ENCODE measurements around the gene LCLAT1. TPM values are rescaled to one million over a fixed set of nuclear protein-coding genes. Genes with fewer than 3 reads are reported as not detected.

Gene LCLAT1
- total RNA-seq, 1 donor from 2014 or later: 41.0 TPM

DNA sequence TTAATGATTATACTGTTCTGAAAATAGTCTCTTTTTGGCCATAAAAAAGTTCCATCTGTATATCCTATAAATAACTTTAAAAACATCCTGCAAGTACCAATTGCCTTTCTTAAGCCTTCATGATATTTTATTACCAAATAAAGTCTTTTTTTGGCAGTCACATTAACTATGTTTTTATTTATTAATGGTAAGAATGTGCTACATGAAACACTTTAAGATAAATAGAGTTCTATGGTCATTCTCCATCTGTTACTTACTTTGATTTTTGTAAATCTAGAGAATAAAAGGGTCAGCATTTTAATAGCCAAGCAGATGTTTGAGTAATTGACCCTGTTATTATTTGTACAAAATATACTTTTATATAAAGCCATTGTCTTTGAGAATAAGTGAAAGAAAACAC, 52.6 kb downstream of the LCLAT1 start:
- no peaks in the 10 kb centered on the region for H3K27me3 ChIP-seq (ENCODE audit: low read depth)
- no peak overlapping the region for H3K27ac ChIP-seq (replicated peaks)
- H3K36me3 ChIP-seq: peaks cover 10% of the 10 kb centered on the region
- TF ChIP-seq, protein P1, sequence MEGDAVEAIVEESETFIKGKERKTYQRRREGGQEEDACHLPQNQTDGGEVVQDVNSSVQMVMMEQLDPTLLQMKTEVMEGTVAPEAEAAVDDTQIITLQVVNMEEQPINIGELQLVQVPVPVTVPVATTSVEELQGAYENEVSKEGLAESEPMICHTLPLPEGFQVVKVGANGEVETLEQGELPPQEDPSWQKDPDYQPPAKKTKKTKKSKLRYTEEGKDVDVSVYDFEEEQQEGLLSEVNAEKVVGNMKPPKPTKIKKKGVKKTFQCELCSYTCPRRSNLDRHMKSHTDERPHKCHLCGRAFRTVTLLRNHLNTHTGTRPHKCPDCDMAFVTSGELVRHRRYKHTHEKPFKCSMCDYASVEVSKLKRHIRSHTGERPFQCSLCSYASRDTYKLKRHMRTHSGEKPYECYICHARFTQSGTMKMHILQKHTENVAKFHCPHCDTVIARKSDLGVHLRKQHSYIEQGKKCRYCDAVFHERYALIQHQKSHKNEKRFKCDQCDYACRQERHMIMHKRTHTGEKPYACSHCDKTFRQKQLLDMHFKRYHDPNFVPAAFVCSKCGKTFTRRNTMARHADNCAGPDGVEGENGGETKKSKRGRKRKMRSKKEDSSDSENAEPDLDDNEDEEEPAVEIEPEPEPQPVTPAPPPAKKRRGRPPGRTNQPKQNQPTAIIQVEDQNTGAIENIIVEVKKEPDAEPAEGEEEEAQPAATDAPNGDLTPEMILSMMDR (IDR thresholded peaks at IDR 0.05; ENCODE audit: borderline replicate concordance): no peak
- no peak for DNase-seq
- no peak overlapping the region for H3K4me3 ChIP-seq
- H3K9me3 ChIP-seq (replicated peaks): peaks cover 42% of the 10 kb centered on the region
- peaks cover 41% of the 10 kb centered on the region for H3K4me1 ChIP-seq
- intact Hi-C loops (cut with micrococcal nuclease): no loop called here

DNA sequence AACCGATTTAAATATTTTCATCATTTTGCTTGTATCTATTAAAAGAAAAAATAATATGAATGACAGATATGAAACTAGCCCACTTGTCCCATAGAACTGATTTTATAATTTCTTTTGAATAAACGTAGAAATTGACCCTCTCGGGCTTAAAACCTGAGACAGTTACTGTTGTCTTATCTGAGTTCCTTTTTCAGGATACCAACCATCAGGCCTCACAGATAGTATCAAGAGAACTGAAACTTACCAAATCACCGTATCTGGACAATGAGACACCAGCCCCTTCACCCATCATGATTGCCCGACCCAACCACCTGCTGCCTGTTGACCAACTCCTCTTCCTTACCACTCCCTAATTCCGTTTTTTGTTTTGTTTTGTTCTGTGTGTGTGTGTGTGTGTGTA, 53.7 kb downstream of the LCLAT1 start:
- intact Hi-C loops (cut with micrococcal nuclease): no loop called here
- H3K36me3 ChIP-seq: peaks cover 10% of the 10 kb centered on the region
- peaks cover 44% of the 10 kb centered on the region for H3K4me1 ChIP-seq
- DNase-seq: no peak
- no peaks in the 10 kb centered on the region for H3K27me3 ChIP-seq (ENCODE audit: low read depth)
- TF ChIP-seq, protein P1 (IDR thresholded peaks at IDR 0.05; ENCODE audit: borderline replicate concordance): no peak
- no peak overlapping the region for H3K27ac ChIP-seq (replicated peaks)
- peaks cover 42% of the 10 kb centered on the region for H3K9me3 ChIP-seq (replicated peaks)
- no peak overlapping the region for H3K4me3 ChIP-seq

DNA sequence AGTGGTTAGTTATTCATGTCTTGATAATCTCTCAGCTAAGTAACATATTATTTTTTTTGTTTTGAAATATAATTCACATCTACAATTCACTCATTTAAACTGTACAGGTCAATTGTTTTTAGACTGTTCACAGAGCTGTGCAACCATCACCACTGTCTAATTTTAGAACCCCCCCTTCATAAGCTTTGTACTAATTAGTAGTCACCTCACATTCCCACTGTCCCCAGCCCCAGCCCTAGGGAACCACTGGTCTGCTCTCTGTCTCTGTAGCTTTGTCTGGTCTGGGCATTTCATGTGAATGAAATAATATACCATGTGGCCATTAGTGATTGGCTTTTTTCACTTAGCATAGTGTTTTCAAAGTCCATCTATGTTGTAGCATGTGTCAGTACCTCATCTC, 55.3 kb downstream of the LCLAT1 start:
- intact Hi-C loops (cut with micrococcal nuclease): no loop called here
- H3K27me3 ChIP-seq (ENCODE audit: low read depth): no peaks in the 10 kb centered on the region
- no peak overlapping the region for H3K4me3 ChIP-seq
- no peak overlapping the region for H3K27ac ChIP-seq (replicated peaks)
- H3K4me1 ChIP-seq: peaks cover 50% of the 10 kb centered on the region
- TF ChIP-seq, protein P1 (IDR thresholded peaks at IDR 0.05; ENCODE audit: borderline replicate concordance): no peak
- H3K9me3 ChIP-seq (replicated peaks): peaks cover 41% of the 10 kb centered on the region
- H3K36me3 ChIP-seq: peaks cover 10% of the 10 kb centered on the region
- no peak for DNase-seq

DNA sequence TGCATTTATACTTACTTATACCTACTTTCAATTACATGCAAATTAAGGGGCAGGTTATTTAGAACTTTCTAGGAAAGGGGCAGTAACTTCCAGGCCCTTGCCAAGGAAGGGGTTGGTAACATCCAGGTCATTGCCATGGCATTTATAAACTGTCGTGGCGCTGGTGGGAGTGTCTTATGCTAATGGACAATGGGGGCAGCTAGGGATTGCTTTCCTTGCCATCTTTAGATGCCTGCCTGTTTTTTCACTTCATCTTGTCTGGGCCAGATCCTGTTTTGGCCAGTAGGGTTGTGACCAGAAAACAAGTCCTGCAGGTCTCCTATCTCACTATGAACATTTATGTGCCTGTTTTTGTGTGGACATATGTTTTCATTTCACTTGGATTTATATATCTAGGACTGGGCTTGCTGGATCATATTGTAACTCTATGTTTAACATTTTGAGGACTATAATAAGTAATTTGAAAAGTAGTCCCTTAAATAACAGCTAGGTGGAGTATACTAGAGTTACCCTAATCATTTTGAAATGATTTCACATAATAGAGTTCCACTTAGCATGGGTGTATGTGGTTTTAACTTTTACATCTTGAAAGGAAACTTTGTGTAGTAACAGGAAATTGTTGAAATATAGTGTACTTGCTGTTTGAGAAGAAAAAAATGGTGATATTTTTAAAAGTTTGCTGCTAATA, 56.1 kb downstream of the LCLAT1 start:
- no peak overlapping the region for H3K4me3 ChIP-seq
- peak overlapping the region; percentile 3 for H3K27ac ChIP-seq (replicated peaks)
- H3K4me1 ChIP-seq: peaks cover 50% of the 10 kb centered on the region
- no peak for DNase-seq
- no peaks in the 10 kb centered on the region for H3K27me3 ChIP-seq (ENCODE audit: low read depth)
- TF ChIP-seq, protein P1 (IDR thresholded peaks at IDR 0.05; ENCODE audit: borderline replicate concordance): peak; percentile 42
- intact Hi-C loops (cut with micrococcal nuclease): no loop called here
- peaks cover 41% of the 10 kb centered on the region for H3K9me3 ChIP-seq (replicated peaks)
- peaks cover 6% of the 10 kb centered on the region for H3K36me3 ChIP-seq

DNA sequence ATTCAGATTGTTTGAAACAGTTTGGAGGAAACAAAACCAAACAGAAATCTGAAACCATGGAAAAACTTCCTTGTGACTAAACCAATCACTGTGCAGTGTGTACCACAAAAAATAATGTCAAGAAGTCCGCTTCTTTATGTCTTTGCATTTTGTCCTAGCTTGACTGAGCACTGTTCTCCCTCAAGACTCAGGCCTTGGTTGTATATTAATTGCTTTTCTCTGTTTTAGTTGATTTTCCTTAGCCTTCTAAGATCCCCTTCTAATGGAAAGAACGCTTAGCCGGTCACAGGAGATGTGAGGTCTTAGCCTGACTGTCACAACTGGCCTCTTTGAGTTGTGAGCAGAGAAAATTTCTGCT, 56.6 kb downstream of the LCLAT1 start:
- TF ChIP-seq, protein P1 (IDR thresholded peaks at IDR 0.05; ENCODE audit: borderline replicate concordance): no peak
- Histone ChIP-seq H3K27me3 (ENCODE audit: low read depth) (no peaks in the 10 kb centered on the region), H3K4me1 (peaks cover 50% of the 10 kb centered on the region), H3K4me3 (no peak overlapping the region), H3K9me3 (replicated peaks) (peaks cover 41% of the 10 kb centered on the region), H3K27ac (replicated peaks) (peak overlapping the region; percentile 3), H3K36me3 (peaks cover 5% of the 10 kb centered on the region)
- intact Hi-C loops (cut with micrococcal nuclease): no loop called here
- DNase-seq: no peak

Data from left ventricle myocardium inferior (tissue), 1 donor.